ENCODE measurements around the gene CCDC102B.

DNA sequence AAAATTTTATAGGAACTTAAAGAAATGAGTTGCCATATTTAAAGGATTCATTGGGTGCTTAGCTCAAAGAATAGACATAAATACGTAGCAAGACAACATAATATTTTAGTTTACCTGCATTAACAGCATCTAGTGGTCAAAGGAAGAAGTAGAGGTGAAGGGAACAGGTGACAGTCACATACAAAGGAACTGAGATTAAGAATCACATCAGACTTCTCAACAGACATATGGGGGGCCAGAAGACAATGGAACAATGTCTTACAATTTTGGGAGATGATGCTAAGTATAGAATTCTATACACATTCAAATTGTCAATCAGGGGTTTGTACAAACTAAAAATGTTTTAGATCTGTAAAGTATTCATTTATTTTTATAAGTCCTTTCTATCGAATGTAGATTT, 38.6 kb upstream of the CCDC102B start:
- TF ChIP-seq, protein P1, sequence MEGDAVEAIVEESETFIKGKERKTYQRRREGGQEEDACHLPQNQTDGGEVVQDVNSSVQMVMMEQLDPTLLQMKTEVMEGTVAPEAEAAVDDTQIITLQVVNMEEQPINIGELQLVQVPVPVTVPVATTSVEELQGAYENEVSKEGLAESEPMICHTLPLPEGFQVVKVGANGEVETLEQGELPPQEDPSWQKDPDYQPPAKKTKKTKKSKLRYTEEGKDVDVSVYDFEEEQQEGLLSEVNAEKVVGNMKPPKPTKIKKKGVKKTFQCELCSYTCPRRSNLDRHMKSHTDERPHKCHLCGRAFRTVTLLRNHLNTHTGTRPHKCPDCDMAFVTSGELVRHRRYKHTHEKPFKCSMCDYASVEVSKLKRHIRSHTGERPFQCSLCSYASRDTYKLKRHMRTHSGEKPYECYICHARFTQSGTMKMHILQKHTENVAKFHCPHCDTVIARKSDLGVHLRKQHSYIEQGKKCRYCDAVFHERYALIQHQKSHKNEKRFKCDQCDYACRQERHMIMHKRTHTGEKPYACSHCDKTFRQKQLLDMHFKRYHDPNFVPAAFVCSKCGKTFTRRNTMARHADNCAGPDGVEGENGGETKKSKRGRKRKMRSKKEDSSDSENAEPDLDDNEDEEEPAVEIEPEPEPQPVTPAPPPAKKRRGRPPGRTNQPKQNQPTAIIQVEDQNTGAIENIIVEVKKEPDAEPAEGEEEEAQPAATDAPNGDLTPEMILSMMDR (conservative IDR thresholded peaks at IDR 0.05; ENCODE audit: low read depth in 2 of 2) = no peak
- no peak for TF ChIP-seq REST (IDR thresholded peaks at IDR 0.05; ENCODE audit: unreplicated experiment)
- no peak for TF ChIP-seq POLR2AphosphoS5 (IDR thresholded peaks at IDR 0.05; ENCODE audit: low read depth)
- no peak for TF ChIP-seq EZH2phosphoT487 (IDR thresholded peaks at IDR 0.05; ENCODE audit: unreplicated experiment)
- TF ChIP-seq STAT1 (IDR thresholded peaks at IDR 0.05; ENCODE audit: unreplicated experiment) = no peak
- TF ChIP-seq CREB1 (CRISPR knock-in tag; IDR thresholded peaks at IDR 0.05; ENCODE audit: low read depth) = no peak
- TF ChIP-seq EZH2 (IDR thresholded peaks at IDR 0.05; ENCODE audit: low read depth, unreplicated experiment) = no peak
- TF ChIP-seq, protein P2, sequence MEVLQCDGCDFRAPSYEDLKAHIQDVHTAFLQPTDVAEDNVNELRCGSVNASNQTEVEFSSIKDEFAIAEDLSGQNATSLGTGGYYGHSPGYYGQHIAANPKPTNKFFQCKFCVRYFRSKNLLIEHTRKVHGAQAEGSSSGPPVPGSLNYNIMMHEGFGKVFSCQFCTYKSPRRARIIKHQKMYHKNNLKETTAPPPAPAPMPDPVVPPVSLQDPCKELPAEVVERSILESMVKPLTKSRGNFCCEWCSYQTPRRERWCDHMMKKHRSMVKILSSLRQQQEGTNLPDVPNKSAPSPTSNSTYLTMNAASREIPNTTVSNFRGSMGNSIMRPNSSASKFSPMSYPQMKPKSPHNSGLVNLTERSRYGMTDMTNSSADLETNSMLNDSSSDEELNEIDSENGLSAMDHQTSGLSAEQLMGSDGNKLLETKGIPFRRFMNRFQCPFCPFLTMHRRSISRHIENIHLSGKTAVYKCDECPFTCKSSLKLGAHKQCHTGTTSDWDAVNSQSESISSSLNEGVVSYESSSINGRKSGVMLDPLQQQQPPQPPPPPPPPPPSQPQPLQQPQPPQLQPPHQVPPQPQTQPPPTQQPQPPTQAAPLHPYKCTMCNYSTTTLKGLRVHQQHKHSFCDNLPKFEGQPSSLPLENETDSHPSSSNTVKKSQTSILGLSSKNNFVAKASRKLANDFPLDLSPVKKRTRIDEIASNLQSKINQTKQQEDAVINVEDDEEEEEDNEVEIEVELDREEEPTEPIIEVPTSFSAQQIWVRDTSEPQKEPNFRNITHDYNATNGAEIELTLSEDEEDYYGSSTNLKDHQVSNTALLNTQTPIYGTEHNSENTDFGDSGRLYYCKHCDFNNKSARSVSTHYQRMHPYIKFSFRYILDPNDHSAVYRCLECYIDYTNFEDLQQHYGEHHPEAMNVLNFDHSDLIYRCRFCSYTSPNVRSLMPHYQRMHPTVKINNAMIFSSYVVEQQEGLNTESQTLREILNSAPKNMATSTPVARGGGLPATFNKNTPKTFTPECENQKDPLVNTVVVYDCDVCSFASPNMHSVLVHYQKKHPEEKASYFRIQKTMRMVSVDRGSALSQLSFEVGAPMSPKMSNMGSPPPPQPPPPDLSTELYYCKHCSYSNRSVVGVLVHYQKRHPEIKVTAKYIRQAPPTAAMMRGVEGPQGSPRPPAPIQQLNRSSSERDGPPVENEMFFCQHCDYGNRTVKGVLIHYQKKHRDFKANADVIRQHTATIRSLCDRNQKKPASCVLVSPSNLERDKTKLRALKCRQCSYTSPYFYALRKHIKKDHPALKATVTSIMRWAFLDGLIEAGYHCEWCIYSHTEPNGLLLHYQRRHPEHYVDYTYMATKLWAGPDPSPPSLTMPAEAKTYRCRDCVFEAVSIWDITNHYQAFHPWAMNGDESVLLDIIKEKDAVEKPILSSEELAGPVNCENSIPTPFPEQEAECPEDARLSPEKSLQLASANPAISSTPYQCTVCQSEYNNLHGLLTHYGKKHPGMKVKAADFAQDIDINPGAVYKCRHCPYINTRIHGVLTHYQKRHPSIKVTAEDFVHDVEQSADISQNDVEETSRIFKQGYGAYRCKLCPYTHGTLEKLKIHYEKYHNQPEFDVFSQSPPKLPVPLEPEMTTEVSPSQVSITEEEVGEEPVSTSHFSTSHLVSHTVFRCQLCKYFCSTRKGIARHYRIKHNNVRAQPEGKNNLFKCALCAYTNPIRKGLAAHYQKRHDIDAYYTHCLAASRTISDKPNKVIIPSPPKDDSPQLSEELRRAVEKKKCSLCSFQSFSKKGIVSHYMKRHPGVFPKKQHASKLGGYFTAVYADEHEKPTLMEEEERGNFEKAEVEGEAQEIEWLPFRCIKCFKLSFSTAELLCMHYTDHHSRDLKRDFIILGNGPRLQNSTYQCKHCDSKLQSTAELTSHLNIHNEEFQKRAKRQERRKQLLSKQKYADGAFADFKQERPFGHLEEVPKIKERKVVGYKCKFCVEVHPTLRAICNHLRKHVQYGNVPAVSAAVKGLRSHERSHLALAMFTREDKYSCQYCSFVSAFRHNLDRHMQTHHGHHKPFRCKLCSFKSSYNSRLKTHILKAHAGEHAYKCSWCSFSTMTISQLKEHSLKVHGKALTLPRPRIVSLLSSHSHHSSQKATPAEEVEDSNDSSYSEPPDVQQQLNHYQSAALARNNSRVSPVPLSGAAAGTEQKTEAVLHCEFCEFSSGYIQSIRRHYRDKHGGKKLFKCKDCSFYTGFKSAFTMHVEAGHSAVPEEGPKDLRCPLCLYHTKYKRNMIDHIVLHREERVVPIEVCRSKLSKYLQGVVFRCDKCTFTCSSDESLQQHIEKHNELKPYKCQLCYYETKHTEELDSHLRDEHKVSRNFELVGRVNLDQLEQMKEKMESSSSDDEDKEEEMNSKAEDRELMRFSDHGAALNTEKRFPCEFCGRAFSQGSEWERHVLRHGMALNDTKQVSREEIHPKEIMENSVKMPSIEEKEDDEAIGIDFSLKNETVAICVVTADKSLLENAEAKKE (CRISPR knock-in tag; IDR thresholded peaks at IDR 0.05) = no peak
